PFSK-1 (cell line): Measurements from ENCODE around the gene TRPM2.

ENCODE experiments used
- FOXP2 ChIP-seq: optimal IDR thresholded peaks from 2 replicates; pipeline ENCODE3; 2011; ENCODE audit warnings: borderline replicate concordance, control low read depth, inconsistent platforms; ENCODE audit not compliant: insufficient read depth; ENCODE audit errors: extremely low read length, extremely low read depth
- POLR2AphosphoS5 ChIP-seq: IDR thresholded peaks from 2 replicates; pipeline ENCODE4 v1.6.1; 2012; ENCODE audit warnings: low read depth, mild to moderate bottlenecking, control low read depth, low read length, moderate library complexity
- REST ChIP-seq, 2 experiments: IDR thresholded peaks; 2 replicates each; pipeline versions ENCODE4 v1.6.1 to v1.8.0; 2011 to 2012; ENCODE audit warnings: low read depth in 2 of 2, low read length in 2 of 2, control low read depth in 1 of 2, inconsistent platforms in 1 of 2, mild to moderate bottlenecking in 1 of 2, moderate library complexity in 1 of 2; ENCODE audit not compliant: insufficient read depth in 1 of 2
- SIN3A ChIP-seq: IDR thresholded peaks from 2 replicates; pipeline ENCODE4 v1.6.1; 2012; ENCODE audit warnings: mild to moderate bottlenecking, low read length, moderate library complexity, borderline replicate concordance; ENCODE audit not compliant: insufficient read depth
- TAF1 ChIP-seq: IDR thresholded peaks from 2 replicates; pipeline ENCODE4 v1.6.1; 2012; ENCODE audit warnings: low read length, control low read depth, borderline replicate concordance; ENCODE audit not compliant: insufficient read depth

TRPM2 gene

DNA sequence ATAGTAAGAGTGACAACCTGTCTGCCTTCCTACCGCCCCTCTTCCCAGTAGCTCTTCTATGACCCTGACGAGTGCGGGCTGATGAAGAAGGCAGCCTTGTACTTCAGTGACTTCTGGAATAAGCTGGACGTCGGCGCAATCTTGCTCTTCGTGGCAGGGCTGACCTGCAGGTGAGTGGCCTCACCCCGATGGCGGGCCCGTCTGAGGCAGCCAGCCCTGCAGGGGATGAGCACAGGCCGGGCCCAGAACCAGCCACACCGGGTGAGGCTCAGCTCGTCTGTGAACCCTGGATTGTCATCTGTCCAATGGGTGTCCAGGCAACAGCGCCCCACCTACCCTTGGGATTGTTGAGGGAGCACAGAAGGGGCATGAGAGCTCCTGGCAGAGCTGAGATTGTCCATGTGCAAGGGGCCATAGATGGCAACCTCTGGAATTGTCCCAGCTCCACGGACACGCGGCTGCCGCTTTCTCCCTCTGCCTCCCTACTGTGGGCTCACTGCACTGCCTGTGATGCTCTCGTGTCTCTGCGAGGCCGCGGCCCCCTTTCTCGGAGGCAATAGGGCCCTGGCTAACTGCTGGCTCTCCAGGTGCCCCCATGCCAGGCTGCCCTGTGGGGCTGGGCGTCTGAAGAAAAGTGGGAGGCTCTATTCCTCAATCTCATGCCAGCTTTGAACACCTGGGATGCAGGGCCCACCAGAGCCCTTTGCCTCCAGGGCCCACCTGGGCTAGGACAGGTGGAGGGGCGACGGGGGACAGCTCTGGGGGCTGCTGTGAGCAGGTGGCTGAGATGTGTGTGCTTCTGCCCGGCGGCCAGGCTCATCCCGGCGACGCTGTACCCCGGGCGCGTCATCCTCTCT is 51.9 kb downstream of the TRPM2 start:
- TF ChIP-seq REST (IDR thresholded peaks at IDR 0.05; ENCODE audit: insufficient read depth in 1 of 2, low read depth in 2 of 2, low read length in 2 of 2) (no peak), TAF1 (no peak), POLR2AphosphoS5 (no peak), SIN3A (no peak), FOXP2 (no peak)

GRCh38 chr21:44405948-44406872 is 52.8 kb downstream of the TRPM2 start:
- TF ChIP-seq FOXP2: no peak
- TF ChIP-seq POLR2AphosphoS5: no peak
- TF ChIP-seq TAF1: no peak
- TF ChIP-seq SIN3A: no peak
- TF ChIP-seq REST (IDR thresholded peaks at IDR 0.05; ENCODE audit: insufficient read depth in 1 of 2, low read depth in 2 of 2, low read length in 2 of 2): no peak

DNA sequence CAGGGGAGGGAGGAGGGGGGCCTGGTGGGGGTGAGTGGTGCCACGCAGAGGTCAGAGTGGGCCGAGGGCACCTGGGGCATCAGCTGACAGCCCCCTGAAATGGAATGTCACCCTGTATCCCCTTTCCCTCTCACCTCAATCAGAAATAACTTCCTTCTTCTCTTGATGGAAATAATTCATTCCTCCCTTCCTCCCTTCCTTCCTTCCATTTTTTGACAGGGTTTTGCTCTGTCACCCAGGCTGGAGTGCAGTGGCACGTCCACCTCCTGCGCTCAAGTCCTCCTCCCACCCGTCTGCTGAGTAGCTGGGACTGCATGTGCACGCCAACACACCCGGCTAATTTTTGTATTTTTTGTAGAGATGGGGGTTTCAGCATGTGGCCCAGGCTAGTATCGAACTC is 53.5 kb downstream of the TRPM2 start:
- TF ChIP-seq TAF1 (no peak), POLR2AphosphoS5 (no peak), FOXP2 (no peak), SIN3A (no peak), REST (IDR thresholded peaks at IDR 0.05; ENCODE audit: insufficient read depth in 1 of 2, low read depth in 2 of 2, low read length in 2 of 2) (no peak)

DNA sequence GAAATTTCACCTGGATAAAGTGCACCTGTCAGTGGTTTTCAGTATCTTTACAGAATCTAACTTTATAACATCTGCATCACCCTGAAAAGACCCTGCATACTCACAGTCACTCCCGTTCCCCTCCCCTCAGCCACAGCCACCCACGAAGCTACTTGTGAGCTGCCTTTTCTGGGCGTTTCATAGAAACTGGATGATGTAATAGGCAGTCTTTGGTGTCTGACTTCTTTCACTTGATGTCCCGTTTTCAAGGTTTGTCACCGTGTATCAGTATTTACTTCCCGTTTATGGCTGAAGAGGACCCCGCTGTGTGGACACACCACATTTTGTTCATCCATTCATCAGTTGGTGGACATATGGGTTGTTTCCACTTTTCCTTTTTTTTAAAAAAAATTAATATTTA is 54.1 kb downstream of the TRPM2 start:
- TF ChIP-seq SIN3A: no peak
- TF ChIP-seq POLR2AphosphoS5: no peak
- TF ChIP-seq REST (IDR thresholded peaks at IDR 0.05; ENCODE audit: insufficient read depth in 1 of 2, low read depth in 2 of 2, low read length in 2 of 2): no peak
- TF ChIP-seq TAF1: no peak
- TF ChIP-seq FOXP2: no peak
